GM18517 (cell line): ENCODE data around the gene PARD3B.

Experiments used
- ATAC-seq: cut with Tn5 transposase; IDR thresholded peaks from one replicate; pipeline ENCODE4 v1.9.1; 2021; ENCODE audit warnings: mild to moderate bottlenecking, moderate library complexity; ENCODE audit not compliant: unreplicated experiment

Gene PARD3B

DNA sequence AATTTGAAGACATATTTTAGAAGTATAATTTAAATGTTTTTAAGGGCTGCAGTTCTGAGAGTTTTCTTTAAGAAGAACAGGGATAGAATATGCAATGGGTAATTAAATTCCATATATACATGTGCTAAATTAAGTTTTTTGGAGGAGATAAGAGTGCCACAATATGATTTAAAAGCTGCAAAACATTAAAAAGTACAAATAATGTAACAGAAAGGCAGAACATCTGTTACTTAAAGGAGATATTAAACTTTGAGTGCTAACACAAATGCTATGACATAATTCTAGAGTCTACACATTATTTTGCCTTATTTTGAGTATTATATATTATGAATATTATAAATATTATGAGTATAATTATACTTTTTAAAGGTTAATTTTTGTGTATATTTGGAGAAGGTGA is 102.4 kb downstream of the PARD3B start:
- no peak for ATAC-seq

DNA sequence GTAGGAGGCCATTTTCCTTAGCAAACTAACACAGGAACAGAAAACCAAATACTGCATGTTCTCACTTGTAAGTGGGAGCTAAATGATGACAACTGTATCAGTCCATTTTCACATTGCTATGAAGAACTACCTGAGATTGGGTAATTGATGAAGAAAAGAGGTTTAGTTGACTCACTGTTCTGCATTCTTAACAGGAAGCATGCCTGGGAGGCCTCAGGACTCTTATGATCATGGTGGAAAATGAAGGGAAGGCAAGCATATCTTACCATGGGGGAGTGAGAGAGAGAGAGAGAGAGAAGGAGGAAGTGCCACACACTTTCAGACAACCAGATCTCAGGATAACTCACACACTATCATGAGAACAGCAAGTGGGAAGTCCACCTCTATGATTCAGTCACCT is 105.3 kb downstream of the PARD3B start:
- ATAC-seq = no peak

DNA sequence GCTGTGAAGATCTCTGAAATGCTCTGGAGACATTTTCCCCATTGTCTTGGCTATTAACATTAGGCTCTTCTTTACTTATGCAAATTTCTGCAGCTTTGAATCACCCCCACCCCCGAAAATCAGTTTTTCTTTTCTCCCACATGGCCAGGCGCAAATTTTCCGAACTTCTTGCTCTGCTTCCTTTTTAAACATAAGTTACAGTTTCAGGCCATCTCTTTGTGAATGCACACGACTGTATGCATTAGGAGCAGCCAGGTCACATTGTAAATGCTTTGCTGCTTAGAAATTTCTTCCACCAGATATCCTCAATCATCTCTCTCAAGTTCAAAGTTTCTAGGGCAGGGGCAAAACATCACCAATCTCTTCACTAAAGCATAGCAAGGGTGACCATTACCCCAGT is 106.8 kb downstream of the PARD3B start:
- no peak for ATAC-seq

DNA sequence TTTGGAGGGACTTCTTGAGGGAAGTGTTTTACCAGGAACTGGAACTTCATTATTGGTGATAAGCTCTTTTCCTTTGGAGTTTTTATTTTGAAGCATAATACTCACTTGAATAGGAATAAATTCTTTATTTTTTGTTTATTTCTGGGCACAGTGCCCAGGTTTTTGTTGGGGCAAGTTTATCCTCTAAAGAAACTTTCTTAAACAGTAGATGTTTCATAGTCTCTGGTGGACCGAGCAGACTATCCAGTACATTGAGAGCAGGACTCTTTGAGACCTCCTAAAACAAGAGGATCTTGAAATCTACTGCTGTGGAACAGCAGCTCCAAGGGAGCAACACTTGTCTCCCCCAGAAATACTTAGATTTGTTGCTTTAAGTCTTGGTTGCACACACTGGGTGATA is 109.4 kb downstream of the PARD3B start:
- no peak for ATAC-seq

DNA sequence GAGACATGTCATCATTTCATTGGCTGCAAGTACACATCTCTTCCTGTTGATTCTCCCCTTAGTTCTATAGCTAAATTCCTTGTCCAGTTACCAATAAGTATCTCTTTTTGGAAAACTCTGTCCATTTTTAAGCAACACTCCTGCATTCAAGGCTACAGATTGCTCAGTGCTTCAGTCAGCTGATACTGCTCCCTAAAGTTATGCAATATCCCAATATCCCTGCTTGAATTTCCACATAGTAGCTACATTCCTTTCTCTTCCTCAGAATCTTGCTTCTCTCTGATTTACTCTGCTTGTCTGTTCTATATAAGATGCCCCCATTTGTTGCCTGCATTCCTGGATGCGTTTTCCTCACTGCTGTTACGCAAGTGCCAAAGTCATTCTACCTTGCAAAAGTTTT is 109.8 kb downstream of the PARD3B start:
- ATAC-seq = no peak

DNA sequence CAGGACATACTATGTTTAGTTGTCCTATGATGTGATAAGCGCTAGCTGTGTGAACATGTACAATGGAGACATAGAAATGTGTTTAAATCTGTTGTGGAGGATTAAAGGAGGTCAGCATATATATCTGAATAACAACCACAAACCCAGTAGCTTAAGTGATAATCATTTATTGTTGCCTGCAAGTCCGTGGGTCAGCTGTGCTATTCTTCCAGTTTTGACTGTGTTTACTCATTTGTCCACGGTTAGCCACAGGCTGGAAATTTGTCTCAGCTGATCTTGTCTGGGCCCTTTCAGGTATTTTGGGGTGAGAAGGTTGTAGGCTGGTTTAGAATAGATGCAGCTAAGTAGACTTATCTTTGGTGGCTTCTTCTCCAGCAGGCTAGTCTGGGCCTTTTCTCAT is 110.4 kb downstream of the PARD3B start:
- ATAC-seq = no peak

DNA sequence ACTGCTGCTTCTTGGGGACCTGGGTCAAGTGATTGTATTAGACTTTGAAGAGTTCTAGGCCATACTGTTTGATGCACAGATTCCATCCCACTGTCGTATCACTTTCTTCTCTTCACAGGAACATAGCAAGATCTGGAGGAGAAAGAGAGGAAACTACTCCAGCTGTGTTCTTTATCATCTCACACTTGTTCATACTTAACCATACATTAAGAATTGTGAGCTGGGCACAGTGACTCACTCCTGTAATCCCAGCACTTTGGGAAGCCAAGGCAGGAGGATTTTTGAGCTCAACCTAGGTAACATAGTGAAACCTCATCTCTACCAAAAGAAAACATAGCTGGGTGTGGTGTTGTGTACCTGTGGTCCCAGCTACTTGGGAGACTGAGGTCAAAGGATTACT is 111.7 kb downstream of the PARD3B start:
- ATAC-seq = no peak

DNA sequence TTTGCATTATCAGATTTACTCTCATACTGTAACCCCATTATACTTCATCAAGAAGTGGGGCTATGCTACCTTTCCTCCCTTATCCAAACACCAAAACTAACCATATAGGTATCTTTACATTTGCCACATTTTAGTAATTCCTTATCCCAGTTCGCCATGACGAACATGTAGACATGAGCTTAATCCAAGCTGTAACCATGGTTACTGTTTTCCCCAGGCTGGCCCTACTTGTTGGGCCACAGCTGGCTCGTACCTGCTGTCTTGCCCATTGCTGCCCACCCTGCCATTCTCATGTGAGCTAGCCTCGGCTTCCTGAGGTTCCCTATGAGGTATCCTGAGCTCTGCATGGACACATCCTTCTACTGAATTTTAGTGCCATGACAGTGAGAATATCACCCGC is 117.7 kb downstream of the PARD3B start:
- no peak for ATAC-seq

DNA sequence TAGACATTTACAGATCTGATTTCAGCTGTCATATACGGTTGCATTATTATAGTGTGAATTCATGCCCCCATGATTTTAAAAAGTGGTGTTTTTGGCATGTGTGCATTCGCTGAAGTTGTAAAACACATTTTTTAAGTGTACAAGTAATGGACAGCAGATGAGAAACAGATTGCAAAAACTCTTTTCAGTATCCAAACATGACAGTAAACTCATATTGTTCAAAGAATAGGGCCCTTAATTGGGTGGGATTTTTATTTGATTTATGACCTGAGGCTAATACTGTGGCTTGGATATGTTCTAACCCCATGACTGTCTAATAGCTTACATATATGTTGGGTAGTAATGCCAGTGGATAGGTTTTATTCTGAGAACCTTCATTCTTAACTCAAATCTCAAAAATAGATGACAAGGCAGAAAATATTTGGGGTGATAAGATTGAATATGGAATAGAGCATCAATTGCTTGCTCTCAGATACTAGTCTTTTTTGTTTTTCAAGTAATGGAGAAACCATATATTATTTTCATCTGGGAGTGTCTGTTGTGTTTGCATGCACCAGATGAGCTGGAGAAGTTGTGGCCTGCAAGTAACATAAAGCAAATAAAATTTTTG is 118.6 kb downstream of the PARD3B start:
- no peak for ATAC-seq

DNA sequence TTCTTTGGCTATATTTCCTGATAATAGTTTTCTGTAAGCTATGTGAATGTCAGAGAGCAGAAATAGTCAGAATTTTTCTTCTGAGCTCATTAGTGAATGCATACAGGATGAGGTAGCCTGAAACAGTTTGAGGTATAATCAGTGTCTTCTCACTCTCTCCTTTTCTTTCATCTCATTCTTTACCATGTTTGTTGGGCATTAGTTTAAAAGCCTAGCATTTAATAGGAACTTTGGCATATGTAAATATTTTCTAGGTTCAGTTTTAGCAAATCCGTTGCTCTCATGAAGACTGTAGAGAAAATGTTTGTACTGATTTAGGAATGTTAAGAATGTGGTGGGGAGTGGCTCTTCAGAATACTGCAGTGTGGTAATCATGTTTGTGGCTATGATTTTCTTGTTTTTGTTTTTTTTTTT is 119.4 kb downstream of the PARD3B start:
- ATAC-seq = no peak

DNA sequence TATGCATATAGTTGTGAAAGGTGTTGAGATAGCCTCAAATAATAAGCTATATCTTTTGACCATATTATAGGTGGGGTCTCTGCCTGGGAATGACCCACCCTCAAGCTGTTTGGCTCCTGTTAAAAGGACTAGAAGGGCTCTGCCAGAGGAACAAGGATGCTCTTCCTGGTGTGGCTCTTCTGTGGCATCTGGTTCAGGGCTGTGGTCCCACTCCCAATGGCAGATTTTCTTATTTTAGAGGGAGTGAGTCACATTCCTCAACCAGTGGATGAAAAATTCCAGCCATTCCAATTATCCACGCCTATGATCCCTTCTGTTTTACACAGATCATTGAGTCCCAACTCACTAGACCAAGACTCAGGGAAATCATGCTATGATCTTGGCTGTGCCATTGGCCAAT is 119.9 kb downstream of the PARD3B start:
- no peak for ATAC-seq

DNA sequence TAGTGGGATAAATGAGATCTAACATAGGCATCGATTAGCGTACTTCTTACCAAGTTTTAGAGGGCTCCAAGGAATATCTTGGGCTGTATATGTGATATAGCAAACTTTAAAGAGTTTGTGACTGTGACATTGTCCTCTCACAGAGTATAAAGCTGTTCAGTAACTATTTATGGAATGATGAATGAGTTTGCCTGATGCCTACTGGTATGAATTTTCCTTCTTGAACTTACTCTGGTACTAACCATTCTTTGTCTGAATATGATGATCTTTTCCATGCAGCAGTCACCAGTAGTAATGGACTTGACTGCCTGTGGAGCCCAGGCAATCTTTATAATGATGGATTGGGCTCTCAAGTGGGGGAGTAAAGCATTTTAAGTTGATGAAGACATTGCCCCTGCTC is 120.5 kb downstream of the PARD3B start:
- no peak for ATAC-seq

DNA sequence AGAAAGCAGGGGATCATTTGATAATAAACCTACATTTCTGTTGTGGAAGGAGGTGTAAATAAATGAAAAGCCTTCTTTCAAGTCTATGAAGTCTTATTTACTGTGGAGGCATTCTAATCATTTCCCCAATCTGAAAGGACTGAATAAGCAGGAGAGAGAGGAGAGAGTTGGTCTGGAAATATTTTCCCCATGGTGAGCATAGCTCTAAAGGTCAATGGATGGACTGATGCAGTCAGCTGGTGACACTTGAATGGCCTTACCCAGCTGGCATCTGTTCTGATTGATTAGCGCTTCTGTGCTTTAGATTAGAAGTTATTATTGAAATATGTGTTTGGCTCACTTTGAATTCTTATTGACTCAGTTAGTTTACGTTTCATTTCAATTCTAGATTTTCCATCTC is 122.7 kb downstream of the PARD3B start:
- no peak for ATAC-seq

DNA sequence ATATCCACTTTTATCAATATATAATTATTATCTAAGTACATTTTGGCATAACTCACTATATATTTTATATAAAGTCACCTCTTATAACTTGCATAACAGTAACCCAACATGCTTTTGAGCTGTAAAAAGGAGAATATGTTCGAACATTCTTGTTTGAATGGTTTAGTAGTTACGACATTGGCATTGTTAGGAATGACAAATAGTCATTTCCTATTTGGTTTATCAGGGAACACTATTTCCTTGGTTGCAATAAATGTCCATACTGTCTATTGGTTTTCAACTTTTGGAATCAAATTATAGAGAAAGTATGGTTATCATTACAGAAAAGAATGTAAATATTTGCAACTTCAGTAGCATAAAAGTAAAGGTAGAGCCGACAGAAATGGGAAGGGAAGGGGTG is 124.1 kb downstream of the PARD3B start:
- no peak for ATAC-seq

DNA sequence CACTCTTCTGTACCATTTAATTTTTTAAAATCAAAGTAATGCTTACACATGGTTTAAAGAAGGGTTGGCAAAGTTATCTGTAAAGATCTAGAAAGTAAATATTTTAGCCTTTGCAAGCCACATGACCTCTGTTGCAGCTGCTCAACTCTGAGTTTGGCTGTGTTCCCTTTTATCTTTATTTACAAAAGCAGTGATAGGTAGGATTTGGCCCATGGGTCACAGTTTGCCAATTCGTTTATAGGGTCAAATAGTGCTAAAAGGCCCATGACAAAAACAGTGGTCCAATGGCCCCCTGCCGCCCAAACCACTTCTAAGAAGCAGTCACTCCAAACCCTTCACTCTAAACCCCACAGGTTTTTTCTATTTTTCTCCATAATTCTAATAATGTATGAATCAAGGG is 124.8 kb downstream of the PARD3B start:
- no peak for ATAC-seq

DNA sequence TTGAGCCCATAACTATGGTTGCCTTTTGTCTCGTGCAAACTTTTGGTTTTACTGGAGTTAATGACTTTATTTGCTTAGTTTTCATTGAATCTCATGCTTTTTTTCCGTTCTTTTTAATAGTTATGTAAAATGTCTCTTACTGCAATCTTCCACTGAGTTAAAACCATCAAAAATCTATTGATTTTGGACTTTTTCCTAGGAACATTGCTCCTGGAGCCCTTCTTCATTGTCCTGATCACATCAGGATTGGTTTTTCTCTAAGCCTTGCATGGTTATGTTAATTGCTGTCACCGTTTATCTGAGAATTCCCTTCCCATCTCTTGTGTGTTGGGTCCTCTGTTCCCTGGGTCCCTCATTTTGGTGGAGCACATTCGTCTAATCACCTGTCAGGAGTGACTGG is 125.5 kb downstream of the PARD3B start:
- no peak for ATAC-seq

DNA sequence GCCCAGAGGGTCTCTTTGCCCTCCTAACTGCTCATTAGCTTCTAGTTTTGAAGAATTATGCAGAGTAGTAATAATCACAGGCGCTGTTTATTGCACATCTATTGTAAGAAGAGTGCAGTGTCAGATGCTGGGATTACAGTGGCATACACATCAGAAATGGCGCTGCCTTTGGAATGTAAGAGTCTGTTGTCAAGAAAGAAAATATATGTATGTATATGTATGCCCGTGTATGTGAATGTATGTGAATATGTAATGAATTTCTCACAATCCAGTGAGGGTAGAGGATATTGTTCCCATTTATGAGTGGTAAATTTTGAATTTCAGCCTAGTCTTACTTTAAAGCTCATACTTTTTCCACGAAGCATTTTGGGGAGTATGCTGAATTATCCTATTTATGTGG is 127.5 kb downstream of the PARD3B start:
- ATAC-seq = no peak

DNA sequence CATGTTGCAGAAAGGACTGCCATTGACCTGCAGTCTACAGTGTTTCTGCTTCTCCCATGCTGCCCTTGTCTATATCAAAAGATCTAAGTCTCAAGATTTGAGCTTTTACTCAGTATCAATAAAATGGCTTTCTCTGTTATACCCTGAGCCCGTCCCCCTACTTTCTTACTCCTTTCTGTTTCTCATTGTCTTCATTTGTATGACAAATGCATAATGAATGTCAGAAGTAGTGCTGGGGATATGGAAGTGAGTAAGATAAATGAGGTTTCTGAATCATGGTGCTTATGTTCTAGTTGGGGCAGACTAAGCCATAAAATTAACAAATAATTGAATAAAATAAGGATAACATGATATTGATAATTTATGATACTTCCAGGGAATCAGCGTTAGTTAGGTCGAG is 128.6 kb downstream of the PARD3B start:
- ATAC-seq = no peak

DNA sequence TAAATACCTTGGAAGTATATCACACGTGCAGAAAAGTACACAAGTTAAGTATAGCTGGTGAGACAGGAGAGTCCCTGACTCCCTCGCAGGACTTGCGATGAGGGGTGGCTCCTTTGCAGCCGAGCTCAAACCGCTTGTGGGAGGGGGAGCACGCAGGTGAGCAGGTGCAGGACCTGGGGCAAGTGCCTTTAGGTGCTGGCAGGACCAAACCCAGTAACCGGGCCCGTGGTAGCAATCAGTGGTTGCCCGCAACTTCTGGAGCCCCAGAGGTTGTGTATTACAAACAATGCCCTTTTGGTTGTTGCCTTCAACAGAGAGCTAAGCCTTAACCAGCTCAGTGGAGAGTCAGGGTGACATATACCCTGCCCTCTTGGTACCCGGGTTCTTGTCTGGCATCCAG is 132.8 kb downstream of the PARD3B start:
- no peak for ATAC-seq

DNA sequence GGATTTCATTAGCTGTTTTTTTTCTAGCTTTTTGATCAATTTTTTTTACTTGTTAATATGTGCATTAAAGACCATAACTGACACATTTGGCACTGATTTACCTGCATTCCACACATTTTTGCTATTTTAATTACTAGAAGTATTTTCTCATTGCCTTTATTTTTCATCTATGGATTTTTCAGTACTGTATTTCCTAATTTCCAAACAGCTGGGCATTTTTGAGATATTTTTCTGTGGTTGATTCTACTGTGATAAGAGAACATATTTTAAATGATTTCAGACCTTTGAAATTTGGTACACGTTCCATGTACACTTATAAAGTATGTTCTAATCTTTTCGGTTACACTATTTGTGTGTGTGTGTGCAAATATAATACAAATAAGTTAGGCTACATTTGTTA is 135.3 kb downstream of the PARD3B start:
- no peak for ATAC-seq

DNA sequence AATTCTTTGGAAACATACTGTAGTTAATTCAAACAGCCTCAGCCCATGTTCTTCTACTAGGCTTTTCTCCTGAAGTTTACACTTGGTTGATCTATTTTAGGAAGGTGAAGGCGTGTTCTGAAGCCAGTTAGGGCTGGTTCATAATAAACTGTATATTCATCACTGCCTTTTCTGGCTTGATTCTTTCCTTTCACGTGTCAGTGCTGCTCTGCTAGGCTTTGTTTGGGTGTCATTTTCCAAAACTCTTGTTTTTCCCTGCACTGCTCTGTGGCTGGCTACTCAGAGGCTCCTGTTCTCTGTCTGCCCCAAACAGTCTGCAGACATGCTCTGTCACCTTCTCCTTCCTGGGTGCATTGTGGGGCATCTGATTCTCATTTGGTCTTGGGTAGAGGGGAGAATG is 136.1 kb downstream of the PARD3B start:
- ATAC-seq = no peak

DNA sequence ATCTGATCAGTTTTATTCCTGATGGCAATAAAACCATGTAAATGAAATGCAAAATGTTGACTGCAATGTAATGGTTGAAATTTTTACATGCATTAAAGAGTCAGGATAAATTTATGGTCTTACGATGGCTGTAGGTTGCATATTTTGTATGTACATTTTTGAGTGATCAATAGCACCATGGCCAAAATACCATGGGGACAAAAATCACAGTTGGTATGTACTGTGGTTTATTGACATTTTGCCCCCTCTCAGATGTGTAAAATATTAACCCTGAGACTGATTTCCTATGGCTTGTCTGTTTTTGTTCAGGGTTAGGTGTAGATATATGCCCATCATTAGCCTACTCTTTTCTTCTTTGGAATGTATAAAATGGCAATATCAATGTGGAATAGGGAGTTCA is 138.1 kb downstream of the PARD3B start:
- no peak for ATAC-seq

DNA sequence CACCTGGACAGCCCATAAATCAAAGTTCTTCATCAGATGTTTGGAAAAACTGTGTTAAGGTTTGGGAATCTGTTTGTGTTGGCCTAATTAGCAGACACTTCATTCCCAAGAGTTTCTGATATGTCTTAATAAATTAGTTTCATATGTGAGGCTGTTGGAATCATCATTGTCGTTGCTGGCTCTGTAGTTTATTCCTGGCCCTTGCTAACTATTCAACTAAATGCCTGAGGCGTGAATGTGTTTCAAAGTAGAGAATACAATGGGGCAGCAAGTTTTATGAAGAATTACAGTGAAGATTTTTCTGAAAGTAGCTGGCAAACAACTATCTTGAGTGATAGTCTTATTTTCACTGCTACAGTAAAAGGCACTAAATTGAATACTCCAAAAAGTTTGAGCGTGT is 141.1 kb downstream of the PARD3B start:
- ATAC-seq = no peak

DNA sequence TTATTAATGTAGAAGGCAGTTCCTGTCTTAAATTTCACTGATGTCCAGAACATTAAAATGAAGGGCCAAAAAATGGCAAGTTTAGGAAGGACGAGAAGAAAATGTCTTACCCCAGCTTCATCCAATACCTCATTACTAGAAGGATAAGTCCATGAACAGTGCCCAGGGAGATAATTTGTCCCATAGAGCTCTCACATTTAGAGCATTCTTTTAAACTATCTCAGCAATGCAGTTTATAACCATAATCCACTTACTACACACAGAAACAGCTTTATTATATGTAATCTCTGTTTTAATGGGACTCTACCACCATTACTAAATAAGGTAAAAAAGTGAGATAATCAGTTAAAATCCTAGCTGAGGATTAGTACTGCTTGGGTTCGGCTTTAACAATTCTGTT is 142.5 kb downstream of the PARD3B start:
- no peak for ATAC-seq
